HS-27A (cell line): ENCODE data around the gene OR13J1.

ENCODE experiments used
- DNase-seq: peaks from one replicate; pipeline ENCODE4 v3.0.0-alpha.2; 2012; ENCODE audit warnings: low read depth, missing footprints

The OR13J1 gene

GRCh38 chr9:35834260-35835215 lies 35.7 kb downstream of the OR13J1 start:
- DNase-seq: no peak

DNA sequence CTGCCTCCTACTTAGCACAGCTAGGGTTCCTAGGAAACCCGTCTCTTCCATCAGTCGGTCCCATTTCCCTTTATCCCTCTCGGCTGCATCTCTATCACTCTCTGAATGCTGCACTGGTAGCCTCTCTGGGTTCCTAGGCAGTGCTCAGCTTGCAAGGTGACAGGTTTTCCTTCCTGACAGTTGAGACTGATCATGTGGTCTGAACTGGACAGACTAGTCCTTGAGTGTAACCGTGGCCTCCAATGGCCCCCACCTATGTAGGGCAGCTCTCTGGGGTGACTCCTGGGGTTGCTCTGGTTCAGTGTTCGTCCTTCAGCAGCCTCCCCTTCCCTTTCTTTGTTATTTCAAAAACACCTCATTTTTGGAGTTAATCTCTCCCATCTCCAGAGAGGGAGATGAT lies 37.4 kb downstream of the OR13J1 start:
- no peak for DNase-seq

- DNase-seq: no peak
These were observed 39.2 kb downstream of the OR13J1 start for GRCh38 chr9:35831040-35831439.

- no peak for DNase-seq
These were observed 40.5 kb downstream of the OR13J1 start for GRCh38 chr9:35829764-35830096.

- peak; percentile 69 for DNase-seq
These were observed 41.0 kb downstream of the OR13J1 start, which contains the start of gene TMEM8B for GRCh38 chr9:35829084-35829763. TSS of gene TMEM8B (plus strand) at chr9:35829228. CDS start at chr9:35829448, 220 bp downstream.

DNA sequence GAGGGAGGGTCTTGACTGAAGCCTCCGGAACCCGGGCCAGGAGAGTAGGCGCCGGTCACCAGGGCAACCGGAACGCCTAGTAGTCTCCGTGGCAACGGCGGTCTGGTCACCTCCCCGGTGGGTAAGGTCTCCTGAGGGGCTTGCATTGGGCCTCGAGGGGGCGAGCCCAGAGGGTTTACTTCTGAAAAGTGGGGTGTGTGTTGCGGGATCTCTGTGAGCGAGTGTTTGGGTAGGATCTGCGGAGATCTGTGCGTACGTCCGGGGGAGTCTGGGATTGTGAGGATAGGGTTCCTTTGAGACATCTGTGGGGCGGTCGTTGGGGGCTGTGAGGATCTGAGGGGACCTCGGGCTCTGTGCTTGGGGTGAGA lies 41.5 kb downstream of the OR13J1 start, which contains the start of gene FAM221B:
Gene FAM221B (minus strand): TSS at position 17 of the 368 bp plus-strand sequence. CDS start 2,571 bp downstream, outside the sequence.
- DNase-seq: no peak

GRCh38 chr9:35827486-35827885 lies 42.7 kb downstream of the OR13J1 start:
- peak; percentile 63 for DNase-seq

DNA sequence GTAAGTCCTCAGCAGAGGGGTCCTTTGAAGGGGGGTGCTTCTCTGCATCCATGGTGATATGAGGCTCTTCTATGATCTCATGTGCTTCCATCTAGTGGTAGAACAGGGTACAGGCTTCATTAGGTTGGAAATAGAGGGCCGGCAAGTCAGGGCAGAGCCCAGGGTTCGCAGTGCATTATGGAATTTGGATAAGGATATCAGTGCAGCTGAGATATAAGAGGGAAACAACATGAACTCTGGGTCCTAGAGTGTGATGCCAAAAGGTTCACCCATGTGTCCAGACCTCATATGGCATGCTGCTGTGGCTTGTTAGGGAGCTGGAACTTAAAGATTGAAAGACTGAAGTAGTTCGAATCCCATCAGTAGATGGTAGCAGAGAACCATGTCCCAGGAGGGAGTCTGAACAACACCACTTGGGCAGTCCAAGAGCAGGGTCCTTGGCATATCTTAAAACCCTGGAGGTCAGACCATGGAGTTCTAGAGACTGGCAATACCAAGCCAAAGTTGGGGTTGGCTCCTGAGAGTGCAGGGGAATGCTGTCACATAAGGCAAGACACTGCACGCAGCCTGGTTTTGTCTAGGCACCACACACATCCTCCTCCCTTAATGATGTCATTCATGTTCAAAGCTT lies 44.0 kb downstream of the OR13J1 start:
- peak; percentile 65 for DNase-seq

DNA sequence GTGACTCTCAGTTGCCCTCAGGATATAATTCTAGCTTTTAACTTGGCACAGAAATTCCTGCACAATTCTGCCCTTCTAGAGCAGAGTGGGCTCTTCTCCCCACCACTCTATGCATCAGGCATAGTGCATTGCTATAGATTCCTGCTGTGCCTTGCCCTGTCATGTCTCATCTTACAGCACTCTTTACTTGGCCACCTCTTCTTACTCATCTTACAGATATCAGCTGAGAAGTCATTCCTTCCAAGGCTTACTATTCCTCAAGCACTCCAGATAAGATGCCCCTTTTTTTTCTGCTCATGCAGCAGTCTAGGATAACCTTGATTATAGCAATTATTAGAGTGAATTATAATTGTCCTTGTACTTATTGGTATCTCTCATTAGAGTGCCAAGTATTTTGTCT lies 47.3 kb downstream of the OR13J1 start:
- DNase-seq: no peak

DNA sequence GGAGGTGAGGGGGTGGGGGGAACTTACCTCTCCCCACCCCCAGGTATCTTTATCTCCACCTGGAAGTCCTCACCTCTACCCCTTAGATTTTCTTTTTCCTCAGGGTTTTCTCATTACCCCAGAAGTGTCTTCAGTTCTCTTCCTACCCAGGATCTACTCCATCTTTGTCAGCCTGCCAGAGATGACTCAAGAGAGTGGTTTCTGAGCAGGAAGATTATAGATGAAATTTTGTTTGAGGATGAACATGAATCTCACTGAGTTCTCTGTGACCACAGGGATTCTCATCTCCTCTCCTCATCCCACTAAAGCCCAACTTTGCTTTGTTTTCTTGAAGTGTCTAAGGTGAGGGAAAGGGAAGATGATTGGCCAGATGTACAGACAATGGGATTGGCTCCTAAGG lies 50.1 kb downstream of the OR13J1 start:
- no peak for DNase-seq
